Type B pancreatic cell (in vitro differentiated cells): ENCODE results near the gene TLR9. TPM values are rescaled to one million over a fixed set of nuclear protein-coding genes. Genes with fewer than 3 reads are reported as not detected.
A peak's percentile ranks its signal among the peaks of the same experiment; 100 is the strongest.

Experiments used
- DNase-seq: peaks from one replicate; pipeline ENCODE4 v3.0.0; 2021; ENCODE audit warnings: mixed read lengths; ENCODE audit not compliant: unreplicated experiment; ENCODE audit errors: extremely low spot score
- H3K27ac Mint-ChIP-seq: 2 replicates; pipeline ENCODE4 v1.8.0; 2021; ENCODE audit warnings: mild to moderate bottlenecking, mixed read lengths
- H3K27me3 Mint-ChIP-seq: 2 replicates; pipeline ENCODE4 v1.8.0; 2021; ENCODE audit warnings: mixed read lengths
- H3K36me3 Mint-ChIP-seq: 2 replicates; pipeline ENCODE4 v1.8.0; 2021; ENCODE audit warnings: mixed read lengths
- H3K4me1 Mint-ChIP-seq: one replicate; pipeline ENCODE4 v1.8.0; 2021; ENCODE audit warnings: mixed read lengths; ENCODE audit not compliant: unreplicated experiment
- H3K4me3 Mint-ChIP-seq: 2 replicates; pipeline ENCODE4 v1.8.0; 2021; ENCODE audit warnings: mild to moderate bottlenecking, mixed read lengths
- H3K9me3 Mint-ChIP-seq: 2 replicates; pipeline ENCODE4 v1.8.0; 2021; ENCODE audit warnings: mixed read lengths
- total RNA-seq: library from RNA; stranded (reverse); gene quantifications from 2 replicates; pipeline ENCODE4 v1.2.1, GENCODE V29; 2021; ENCODE audit warnings: low replicate concordance
- TF ChIP-seq, protein P1 (sequence below): fragments of 200-600 bp; sonication (generic); conservative IDR thresholded peaks from 2 replicates; pipeline ENCODE4 v1.5.0; 2021; ENCODE audit warnings: antibody characterized with exemption, mild to moderate bottlenecking

Gene TLR9
- total RNA-seq, 1 donor from 2014 or later, result 0.22 TPM

DNA sequence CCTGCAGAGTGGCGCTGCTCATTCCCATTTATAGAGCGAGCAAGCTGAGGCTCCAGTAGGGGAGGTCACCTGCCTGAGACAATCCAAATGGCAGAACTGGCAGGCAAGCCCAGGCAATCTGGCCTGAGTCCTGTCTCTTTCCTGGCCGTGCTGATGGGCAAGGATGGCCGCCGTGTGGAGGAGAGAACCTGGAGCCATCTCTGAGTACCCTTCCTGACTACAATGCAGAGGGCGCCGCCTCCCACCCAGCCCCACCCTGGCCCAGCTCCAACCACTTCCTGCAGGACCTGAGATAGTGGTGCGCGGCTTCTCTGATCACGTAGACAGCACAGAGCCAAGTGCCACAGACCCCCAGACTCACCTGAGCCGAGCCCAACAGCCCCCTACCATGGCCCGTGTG lies 7.0 kb downstream of the TLR9 start:
- no peaks in the 10 kb centered on the region for H3K9me3 Mint-ChIP-seq
- H3K4me1 Mint-ChIP-seq, result peaks cover 12% of the 10 kb centered on the region
- H3K27me3 Mint-ChIP-seq, result no peaks in the 10 kb centered on the region
- no peak overlapping the region for H3K4me3 Mint-ChIP-seq
- no peak for DNase-seq
- no peak overlapping the region for H3K27ac Mint-ChIP-seq
- TF ChIP-seq, protein P1, sequence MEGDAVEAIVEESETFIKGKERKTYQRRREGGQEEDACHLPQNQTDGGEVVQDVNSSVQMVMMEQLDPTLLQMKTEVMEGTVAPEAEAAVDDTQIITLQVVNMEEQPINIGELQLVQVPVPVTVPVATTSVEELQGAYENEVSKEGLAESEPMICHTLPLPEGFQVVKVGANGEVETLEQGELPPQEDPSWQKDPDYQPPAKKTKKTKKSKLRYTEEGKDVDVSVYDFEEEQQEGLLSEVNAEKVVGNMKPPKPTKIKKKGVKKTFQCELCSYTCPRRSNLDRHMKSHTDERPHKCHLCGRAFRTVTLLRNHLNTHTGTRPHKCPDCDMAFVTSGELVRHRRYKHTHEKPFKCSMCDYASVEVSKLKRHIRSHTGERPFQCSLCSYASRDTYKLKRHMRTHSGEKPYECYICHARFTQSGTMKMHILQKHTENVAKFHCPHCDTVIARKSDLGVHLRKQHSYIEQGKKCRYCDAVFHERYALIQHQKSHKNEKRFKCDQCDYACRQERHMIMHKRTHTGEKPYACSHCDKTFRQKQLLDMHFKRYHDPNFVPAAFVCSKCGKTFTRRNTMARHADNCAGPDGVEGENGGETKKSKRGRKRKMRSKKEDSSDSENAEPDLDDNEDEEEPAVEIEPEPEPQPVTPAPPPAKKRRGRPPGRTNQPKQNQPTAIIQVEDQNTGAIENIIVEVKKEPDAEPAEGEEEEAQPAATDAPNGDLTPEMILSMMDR, result no peak
- H3K36me3 Mint-ChIP-seq, result peaks cover 19% of the 10 kb centered on the region

DNA sequence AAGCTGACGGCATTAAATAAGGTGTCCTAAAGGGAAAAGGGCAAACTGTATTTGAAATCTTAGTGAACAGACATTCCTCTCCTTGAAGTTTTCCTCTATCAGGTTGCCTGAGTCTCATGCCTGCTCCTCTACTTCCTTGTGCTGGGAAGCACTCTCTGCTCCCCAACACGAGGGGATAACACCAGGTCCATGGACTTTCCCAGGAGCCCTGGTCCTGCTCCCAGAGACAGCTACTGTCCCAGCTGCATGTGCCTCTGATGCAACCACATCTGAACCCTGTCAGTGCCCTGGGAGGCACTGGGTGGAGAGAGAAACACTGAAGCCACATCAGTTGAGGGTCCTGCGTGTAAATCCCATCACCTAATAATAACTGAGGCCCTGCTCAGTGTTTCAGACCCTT lies 7.4 kb downstream of the TLR9 start:
- no peaks in the 10 kb centered on the region for H3K9me3 Mint-ChIP-seq
- no peak overlapping the region for H3K27ac Mint-ChIP-seq
- TF ChIP-seq, protein P1, result no peak

DNA sequence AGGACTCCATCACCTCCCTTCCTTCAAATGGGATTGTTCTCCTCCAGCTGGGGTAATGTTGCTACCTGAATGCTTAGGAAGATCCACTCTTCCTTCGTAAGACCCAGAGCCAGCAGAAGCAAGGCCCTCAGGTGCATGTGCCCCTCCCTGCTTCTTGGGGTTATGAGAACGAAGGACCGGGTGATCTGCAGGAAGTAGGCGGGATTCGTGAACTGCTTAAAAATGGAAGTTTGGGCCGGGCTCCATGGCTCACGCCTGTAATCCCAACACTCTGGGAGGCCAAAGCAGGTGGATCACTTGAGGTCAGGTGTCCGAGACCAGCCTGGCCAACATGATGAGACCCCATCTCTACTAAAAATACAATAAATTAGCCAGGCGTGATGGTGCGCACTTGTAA lies 8.0 kb downstream of the TLR9 start:
- no peaks in the 10 kb centered on the region for H3K27me3 Mint-ChIP-seq
- TF ChIP-seq, protein P1, result no peak
- H3K4me3 Mint-ChIP-seq, result no peak overlapping the region
- peaks cover 21% of the 10 kb centered on the region for H3K36me3 Mint-ChIP-seq
- no peaks in the 10 kb centered on the region for H3K9me3 Mint-ChIP-seq
- H3K4me1 Mint-ChIP-seq, result peaks cover 12% of the 10 kb centered on the region
- peak overlapping the region; percentile 13 for H3K27ac Mint-ChIP-seq
- no peak for DNase-seq

More for the DNA sequence above, 7.4 kb downstream of the TLR9 start:
- Mint-ChIP-seq H3K27me3 (no peaks in the 10 kb centered on the region), H3K4me1 (peaks cover 12% of the 10 kb centered on the region), H3K4me3 (no peak overlapping the region), H3K36me3 (peaks cover 21% of the 10 kb centered on the region)
- DNase-seq, result no peak

- Mint-ChIP-seq H3K36me3 (peaks cover 25% of the 10 kb centered on the region), H3K27me3 (no peaks in the 10 kb centered on the region), H3K9me3 (no peaks in the 10 kb centered on the region), H3K27ac (peak overlapping the region; percentile 13), H3K4me1 (peaks cover 12% of the 10 kb centered on the region), H3K4me3 (no peak overlapping the region)
- TF ChIP-seq, protein P1, result no peak
- DNase-seq, result no peak
Measured at GRCh38 chr3:52216585-52217408, 8.6 kb downstream of the TLR9 start.

DNA sequence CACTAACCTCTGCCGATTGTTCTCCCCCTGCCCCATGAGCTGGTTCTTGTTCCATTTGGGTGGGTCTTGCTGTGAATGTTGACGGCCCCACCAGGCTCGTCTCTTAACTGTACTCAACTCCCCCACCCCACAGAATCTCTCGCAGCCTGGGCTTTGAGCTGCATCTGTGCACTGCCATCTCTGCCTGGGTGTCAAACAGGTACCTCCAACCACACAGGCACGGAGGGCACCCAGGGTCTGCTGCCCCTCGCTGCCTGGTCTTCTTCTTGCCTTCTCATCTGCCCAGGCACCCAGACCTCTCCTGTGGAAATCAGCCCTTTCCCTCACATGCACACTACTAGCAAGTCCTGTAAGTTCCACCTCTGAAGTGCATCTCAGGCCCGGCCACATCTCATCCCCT lies 10.1 kb downstream of the TLR9 start:
- H3K36me3 Mint-ChIP-seq, result peaks cover 25% of the 10 kb centered on the region
- no peak for DNase-seq
- H3K4me3 Mint-ChIP-seq, result no peak overlapping the region
- TF ChIP-seq, protein P1, result no peak
- no peaks in the 10 kb centered on the region for H3K9me3 Mint-ChIP-seq
- H3K27me3 Mint-ChIP-seq, result no peaks in the 10 kb centered on the region
- peaks cover 12% of the 10 kb centered on the region for H3K4me1 Mint-ChIP-seq
- no peak overlapping the region for H3K27ac Mint-ChIP-seq
